Body of pancreas (tissue), 4 donors: ENCODE results near the gene CFAP157.

Experiments used
- CTCF ChIP-seq, 7 experiments: fragments of 450-650 bp in 4 of 7; fragments of 200-600 bp in 3 of 7; sonication (generic) in 3 of 7; IDR thresholded peaks; one replicate each; pipeline ENCODE4 v1.5.1; 2016 to 2019; ENCODE audit warnings: antibody characterized with exemption in 7 of 7
- POLR2A ChIP-seq, 3 donors: fragments of 450-650 bp; IDR thresholded peaks; one replicate each; pipeline ENCODE4 v1.6.1; 2016; ENCODE audit warnings: antibody characterized with exemption in 3 of 3, mild to moderate bottlenecking in 2 of 3

- TF ChIP-seq CTCF (IDR thresholded peaks at IDR 0.05) (no peak), POLR2A (IDR thresholded peaks at IDR 0.05) (no peak)
Measured at GRCh38 chr9:127680226-127680625, 26.6 kb upstream of the CFAP157 start.
